GM21390 (cell line): ENCODE measurements around the gene CPEB4.

ENCODE experiments used
- ATAC-seq: cut with Tn5 transposase; IDR thresholded peaks from one replicate; pipeline ENCODE4 v1.9.1; 2021; ENCODE audit not compliant: unreplicated experiment

CPEB4 gene

GRCh38 chr5:173911623-173912022 is 23.5 kb downstream of the CPEB4 start:
- no peak for ATAC-seq

GRCh38 chr5:173913686-173914321 is 25.7 kb downstream of the CPEB4 start:
- ATAC-seq = no peak

- no peak for ATAC-seq
Measured at GRCh38 chr5:173915310-173916014, 27.3 kb downstream of the CPEB4 start.

- ATAC-seq = no peak
Measured at GRCh38 chr5:173916233-173916632, 28.1 kb downstream of the CPEB4 start.

GRCh38 chr5:173917788-173918786 is 29.9 kb downstream of the CPEB4 start:
- peak; percentile 95 for ATAC-seq

- ATAC-seq = no peak
Measured at GRCh38 chr5:173919443-173919842, 31.3 kb downstream of the CPEB4 start.

GRCh38 chr5:173920024-173920753 is 32.0 kb downstream of the CPEB4 start:
- ATAC-seq = no peak

GRCh38 chr5:173920866-173921555 is 32.9 kb downstream of the CPEB4 start:
- no peak for ATAC-seq

- no peak for ATAC-seq
Measured at GRCh38 chr5:173922527-173922926, 34.4 kb downstream of the CPEB4 start.

GRCh38 chr5:173923218-173924095 is 35.3 kb downstream of the CPEB4 start:
- no peak for ATAC-seq

GRCh38 chr5:173924899-173925298 is 36.8 kb downstream of the CPEB4 start:
- no peak for ATAC-seq

GRCh38 chr5:173925449-173926071 is 37.4 kb downstream of the CPEB4 start:
- no peak for ATAC-seq

- no peak for ATAC-seq
Measured at GRCh38 chr5:173926359-173926758, 38.2 kb downstream of the CPEB4 start.

GRCh38 chr5:173928871-173929574 is 40.9 kb downstream of the CPEB4 start:
- no peak for ATAC-seq

- no peak for ATAC-seq
Measured at GRCh38 chr5:173932695-173933139, 44.6 kb downstream of the CPEB4 start.

- ATAC-seq = no peak
Measured at GRCh38 chr5:173933901-173934300, 45.8 kb downstream of the CPEB4 start.

- ATAC-seq = no peak
Measured at GRCh38 chr5:173935396-173935795, 47.2 kb downstream of the CPEB4 start.

GRCh38 chr5:173940269-173940668 is 52.1 kb downstream of the CPEB4 start:
- no peak for ATAC-seq
